Raji (cell line): Measurements from ENCODE around the gene VWA3B.

Source experiments
- POLR2A ChIP-seq: IDR thresholded peaks from 2 replicates; pipeline ENCODE4 v1.6.1; 2011; ENCODE audit warnings: low read depth, low read length, control low read depth; ENCODE audit not compliant: insufficient read depth

VWA3B gene

GRCh38 chr2:98295275-98295674, 208.3 kb downstream of the VWA3B start:
- no peak for TF ChIP-seq POLR2A

GRCh38 chr2:98295721-98296414, 208.9 kb downstream of the VWA3B start:
- TF ChIP-seq POLR2A: no peak

GRCh38 chr2:98296440-98296839, 209.5 kb downstream of the VWA3B start:
- no peak for TF ChIP-seq POLR2A

GRCh38 chr2:98297817-98298682, 211.1 kb downstream of the VWA3B start:
- TF ChIP-seq POLR2A: no peak

GRCh38 chr2:98298683-98299164, 211.8 kb downstream of the VWA3B start:
- no peak for TF ChIP-seq POLR2A

GRCh38 chr2:98299211-98299905, 212.4 kb downstream of the VWA3B start:
- no peak for TF ChIP-seq POLR2A

- no peak for TF ChIP-seq POLR2A
These were observed 213.3 kb downstream of the VWA3B start for GRCh38 chr2:98300141-98300874.

GRCh38 chr2:98301469-98301868, 214.5 kb downstream of the VWA3B start:
- no peak for TF ChIP-seq POLR2A

- no peak for TF ChIP-seq POLR2A
These were observed 221.1 kb downstream of the VWA3B start for GRCh38 chr2:98308068-98308467.

GRCh38 chr2:98308532-98308931, 221.6 kb downstream of the VWA3B start:
- TF ChIP-seq POLR2A: no peak

GRCh38 chr2:98309580-98309979, 222.6 kb downstream of the VWA3B start:
- no peak for TF ChIP-seq POLR2A

- TF ChIP-seq POLR2A: no peak
These were observed 223.0 kb downstream of the VWA3B start for GRCh38 chr2:98310010-98310409.

GRCh38 chr2:98311090-98311489, 224.1 kb downstream of the VWA3B start:
- no peak for TF ChIP-seq POLR2A

GRCh38 chr2:98311771-98312545, 225.0 kb downstream of the VWA3B start:
- TF ChIP-seq POLR2A: no peak
